ENCODE data around the gene SYCP2.
A peak's percentile ranks its signal among the peaks of the same experiment; 100 is the strongest.

SYCP2 gene

GRCh38 chr20:59832406-59833363, 100.8 kb downstream of the SYCP2 start:
- DNase-seq: no peak

DNA sequence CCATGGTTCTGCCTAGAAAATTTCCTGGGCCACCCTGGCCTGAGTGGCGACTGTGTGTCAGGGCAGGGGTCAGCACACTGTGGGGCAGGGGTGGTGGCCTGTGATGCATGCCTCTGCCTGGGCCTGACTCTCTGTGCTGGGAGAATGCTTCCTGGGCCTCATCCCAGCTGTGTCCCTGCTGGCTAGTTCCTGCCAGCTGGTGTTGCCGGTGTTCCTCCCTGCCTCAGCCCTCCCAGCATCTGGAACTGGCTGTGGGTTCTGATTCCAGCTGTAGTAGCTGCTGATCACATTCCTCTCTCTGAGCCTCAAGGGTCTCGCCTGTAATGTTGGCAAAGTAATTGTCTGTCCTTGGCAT, 101.5 kb downstream of the SYCP2 start:
- DNase-seq: no peak

DNA sequence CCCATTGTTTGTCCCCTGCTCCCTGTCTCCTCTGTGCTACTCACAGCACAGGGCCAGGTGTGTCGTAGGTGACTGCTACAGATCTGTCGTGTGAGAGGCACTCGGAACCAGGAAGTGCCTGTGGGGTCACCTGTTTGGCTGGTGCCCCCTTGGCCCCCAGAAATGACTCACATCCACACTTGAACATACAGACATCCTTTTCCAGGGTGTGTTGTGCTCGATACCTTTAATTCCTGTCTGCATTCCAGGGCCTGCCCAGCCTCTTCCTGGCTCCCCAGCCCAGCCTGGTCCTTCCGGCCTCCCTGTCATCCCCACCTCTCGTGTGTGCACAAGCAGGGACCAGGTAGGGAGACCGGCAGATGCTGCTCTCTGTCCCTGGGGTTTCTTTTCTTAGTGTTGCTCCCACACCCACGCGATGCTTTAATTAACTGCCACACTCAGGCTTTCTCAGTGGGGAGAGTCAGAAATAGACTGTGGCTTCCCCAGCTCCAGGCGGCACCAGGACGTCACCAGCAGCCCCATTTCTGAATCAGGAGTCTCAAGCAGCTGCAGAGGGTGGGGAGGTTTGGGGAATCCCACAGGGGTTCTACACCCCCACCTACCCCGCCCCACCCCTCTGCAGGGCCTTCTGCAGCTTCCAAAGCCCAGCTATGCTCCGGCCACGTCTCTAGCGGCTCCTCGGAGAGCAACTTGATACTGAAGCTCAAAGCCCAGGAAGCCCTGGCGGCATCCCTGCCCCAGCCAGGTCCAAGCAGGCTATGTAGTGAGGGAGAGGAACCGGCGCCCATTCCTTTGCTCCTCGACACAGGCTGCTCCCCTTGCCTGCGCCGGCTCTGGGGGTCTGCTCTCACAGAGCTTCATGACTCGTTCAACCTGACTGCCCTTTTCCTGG, 102.2 kb downstream of the SYCP2 start:
- peak; percentile 71 for DNase-seq

DNA sequence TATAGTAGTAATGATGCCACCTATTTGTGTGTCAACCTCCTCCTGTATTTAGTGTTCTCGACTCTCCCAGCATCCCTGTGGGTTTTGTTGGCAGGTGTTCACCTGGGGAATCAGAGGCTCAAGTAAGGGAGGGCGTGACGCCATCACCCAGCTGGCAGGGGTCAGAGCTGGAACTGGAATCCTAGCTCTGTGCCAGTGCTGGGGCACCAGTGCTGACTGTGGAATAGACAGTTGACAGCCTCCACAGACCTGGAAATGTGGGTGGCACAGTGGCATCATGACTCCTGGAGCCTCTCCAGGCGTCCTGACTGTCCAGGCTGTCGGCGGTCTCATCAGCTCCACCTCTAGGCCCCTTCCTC, 102.8 kb downstream of the SYCP2 start:
- DNase-seq: peak; percentile 71

DNA sequence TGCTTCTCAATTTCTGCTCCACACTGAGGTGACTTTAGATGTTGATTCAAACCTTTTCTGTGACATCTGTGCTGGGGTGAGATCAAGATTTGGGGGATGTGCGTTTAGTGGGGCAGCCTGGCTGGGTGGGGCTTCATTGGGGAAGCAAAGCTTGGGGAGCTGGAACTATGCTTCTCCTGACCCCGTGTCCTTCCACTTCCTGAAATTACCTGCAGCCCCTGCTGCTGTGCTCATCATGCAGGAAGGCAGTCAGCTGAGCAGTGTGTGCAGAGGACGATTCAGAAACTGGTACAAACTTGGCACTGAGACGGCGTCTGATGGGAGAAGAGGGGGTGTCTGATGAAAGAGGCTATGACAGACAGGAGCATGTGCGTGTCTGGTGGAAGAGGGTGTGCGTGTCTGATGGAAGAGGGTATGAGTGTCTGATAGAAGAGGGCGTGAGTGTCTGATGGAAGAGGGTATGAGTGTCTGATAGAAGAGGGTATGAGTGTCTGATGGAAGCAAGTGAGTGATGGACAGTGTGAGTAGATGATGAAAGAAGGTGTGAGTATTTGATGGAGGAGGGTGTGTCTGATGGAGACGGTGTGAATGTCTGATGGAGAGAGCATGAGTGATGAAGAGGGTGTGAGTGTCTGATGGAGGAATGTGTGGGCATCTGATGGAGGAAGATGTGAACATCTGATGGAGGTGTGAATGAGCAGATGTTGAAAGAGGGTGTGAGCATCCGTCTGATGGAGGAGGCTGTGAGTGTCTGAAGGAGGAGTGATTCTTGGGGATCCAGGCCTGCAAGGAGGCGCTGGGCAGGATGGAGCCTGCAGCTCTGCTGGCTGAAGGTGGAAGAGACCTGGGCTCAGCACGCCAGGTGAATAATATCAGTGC, 103.4 kb downstream of the SYCP2 start:
- no peak for DNase-seq

- DNase-seq: no peak
Measured at GRCh38 chr20:59829054-59829785, 104.2 kb downstream of the SYCP2 start.

- DNase-seq: no peak
Measured at GRCh38 chr20:59828125-59829053, 105.0 kb downstream of the SYCP2 start.

DNA sequence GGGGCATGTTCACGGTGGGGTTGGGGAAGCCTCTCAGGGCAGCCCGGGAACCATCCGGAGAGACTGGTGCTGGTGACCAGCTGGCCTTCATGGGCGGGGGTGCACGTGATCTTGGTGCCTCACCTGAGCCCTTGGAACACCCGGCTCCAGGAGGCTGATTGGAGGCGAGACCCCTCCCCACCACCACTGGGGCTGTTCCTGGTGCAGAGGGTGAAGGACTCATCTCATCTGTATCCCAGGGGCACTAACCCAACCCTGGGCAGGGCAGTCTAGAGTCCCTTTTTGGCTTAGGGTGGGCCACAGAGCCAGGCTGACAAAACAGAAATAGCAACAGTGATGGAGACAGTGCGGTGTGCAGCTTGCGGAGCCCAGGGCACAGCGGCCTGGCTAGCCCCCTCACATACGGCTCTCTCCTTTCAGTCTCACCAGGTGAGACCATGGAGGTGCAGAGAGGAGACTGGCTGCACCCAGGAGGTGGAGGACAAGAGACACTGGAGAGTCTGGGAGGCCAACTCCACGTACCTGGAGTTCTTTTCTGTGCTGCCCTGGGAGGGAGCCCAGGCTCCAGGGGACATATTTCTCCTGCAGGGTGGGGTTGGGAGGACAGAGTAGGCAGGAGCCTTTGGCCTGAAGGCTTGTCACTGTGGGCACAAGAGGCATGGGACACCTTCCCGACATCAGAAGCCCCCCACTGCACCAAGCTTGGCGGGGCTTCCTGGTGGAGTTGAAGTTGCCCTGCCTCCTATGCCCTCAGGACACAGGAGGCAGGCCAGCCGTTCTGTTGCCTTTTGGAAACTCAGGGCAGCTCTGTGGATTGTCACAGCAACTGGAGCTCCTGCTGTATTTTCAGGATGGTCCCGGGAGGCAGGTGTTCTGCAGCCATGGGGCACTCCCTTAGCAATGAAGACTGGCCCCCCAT, 106.0 kb downstream of the SYCP2 start:
- no peak for DNase-seq

DNA sequence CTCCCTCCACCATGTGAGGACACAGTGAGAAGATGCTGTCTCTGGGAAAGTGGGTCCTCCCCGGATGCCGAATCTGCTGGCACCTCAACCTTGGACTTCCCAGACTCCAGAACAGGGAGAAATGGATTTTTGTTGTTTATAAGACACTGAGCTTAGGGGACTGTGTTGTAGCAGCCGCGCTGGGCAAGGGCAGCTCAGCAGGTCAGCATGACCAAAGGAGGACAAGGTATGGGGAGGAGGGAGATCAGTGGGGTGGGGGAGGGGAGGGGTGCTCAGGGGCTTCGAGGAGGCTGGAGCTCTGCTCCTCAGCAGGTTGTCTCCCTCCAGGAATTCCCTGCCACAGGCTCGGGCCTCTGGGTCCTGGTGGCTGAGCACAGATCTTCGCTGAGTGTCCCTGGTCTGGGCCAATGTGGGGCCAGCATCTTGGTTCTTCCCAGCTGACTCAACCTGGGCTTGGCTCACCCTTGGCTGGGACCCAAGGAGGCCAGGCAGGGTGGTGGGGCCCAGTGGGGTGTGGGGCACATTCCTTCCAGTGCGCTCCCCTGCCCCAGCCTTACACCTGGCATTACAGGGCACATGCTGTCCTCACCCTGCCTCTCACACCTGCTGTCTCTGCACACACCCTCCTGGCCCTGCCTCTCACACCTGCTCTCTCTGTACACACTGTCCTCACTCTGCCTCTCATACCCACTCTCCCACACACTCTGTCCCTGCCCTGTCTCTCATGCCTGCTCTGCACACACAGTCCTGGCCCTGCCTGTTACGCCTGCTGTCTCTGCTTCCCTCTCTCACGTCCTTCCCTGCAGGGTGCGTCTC, 107.3 kb downstream of the SYCP2 start:
- peak; percentile 89 for DNase-seq

DNA sequence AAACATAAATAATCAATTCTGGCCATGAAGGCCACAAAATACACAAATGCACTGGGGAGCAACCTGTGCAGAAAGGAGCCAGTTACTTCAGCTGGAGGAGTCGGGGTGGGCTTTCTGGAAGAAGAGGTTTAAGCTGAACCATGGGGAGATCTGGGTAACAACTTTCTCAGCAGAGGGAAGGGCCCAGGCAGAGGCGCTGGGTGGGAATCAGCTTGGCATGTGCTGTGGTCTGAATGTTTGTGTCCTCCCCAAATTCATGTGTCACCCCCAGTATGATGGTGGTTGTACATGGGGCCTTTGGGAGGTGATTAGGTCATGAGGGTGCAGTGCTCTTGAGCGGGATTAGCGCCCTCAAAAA, 107.9 kb downstream of the SYCP2 start:
- DNase-seq: no peak

DNA sequence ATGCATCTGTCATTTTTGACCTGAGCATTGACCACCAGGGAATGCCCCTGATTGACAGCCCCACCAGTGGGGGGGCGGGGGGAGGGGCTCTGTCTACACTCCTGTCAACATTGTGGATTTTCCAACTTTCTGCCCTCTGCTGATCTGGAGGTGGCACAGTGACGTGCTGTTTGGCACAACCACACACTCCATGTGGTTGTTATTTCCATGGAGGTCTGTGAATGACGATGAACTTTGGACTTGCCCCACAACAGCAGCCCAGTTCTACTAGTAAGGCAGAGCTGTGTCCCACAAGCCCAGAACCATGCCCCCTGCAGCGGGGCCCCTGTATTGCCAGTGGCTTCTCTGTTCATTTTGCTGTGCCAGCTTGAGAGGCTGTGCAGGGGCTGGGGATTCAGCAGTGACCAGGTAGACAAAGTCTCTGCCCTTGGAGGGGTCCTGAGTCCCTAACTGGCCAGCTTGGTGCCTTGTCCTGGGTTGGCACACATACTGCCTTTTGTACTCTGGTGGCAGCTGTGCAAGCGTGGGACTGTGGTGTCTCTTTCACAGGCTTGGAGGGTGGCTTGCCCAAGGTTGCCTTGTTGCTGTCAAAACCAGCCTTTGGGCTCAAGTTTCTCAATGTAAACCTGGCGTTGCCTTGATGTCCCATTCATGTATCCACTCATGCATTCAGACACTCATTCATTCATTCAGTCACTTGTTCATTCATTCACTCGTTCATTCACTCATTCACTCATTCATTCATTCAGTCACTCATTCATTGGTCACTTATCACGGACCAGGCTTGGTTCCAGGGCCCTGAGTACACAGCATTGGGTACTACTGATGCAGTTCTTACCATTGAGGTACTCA, 108.5 kb downstream of the SYCP2 start:
- DNase-seq: no peak

GRCh38 chr20:59823491-59824259, 109.8 kb downstream of the SYCP2 start:
- no peak for DNase-seq

GRCh38 chr20:59823030-59823423, 110.4 kb downstream of the SYCP2 start:
- no peak for DNase-seq

DNA sequence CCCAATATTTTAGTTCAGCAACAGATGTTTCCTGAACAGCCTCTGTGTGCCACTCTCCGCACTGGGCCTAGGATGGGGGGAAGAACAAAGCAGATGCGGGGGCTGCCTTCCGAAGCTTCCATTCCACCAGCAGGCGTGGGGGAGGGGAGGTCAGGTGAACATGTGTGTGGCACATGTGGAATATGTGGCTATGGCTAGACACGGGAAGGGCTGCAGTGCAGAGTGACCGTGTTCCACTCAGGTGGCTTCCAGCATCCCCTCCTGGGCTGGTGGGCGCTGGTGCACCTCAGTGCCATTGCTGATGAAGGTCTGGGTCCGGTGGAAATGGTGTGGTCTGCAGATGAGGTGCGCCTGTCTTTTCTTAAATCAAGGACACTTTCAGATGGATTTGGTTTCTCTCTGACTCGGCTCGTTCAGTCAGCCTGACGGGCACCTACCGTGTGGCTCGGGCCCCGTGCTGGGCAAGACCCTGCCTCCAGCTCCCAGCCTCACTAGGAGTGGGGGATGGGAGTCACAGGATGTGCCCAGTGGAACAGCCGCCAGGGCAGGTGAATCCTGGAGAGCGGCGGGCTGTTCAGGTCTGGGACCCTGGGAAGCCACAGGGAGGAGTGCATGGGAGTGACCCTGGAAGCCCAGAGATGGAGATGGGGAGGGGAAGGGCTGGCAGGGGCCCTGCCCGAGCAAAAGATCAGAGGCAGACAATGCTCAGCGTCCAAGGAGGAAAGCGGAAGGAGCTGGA, 111.0 kb downstream of the SYCP2 start:
- peak; percentile 13 for DNase-seq

- no peak for DNase-seq
Measured at GRCh38 chr20:59821788-59822187, 111.6 kb downstream of the SYCP2 start.

DNA sequence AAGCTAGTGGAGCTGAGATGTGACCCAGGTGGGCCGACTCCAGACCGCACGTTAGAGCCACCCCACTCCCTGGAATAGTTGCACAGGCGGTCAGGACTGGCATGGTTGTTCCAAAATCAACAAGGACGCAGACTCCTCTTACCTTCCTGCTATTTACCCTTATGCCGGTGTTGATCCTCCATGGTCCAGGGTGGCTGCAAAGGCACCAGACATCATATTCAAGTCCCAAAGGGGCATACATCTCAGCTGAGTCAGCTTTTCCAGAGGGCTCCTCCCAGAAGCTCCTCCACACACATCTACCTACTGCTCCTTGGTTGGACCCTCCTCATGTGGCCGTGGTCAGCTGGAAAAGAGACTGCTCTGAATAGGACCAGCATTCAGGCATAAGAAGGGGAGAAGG, 112.2 kb downstream of the SYCP2 start:
- no peak for DNase-seq
